GM21390 (cell line): ENCODE data around the gene SNCB.

Source experiments
- ATAC-seq: cut with Tn5 transposase; IDR thresholded peaks from one replicate; pipeline ENCODE4 v1.9.1; 2021; ENCODE audit not compliant: unreplicated experiment

Gene SNCB

DNA sequence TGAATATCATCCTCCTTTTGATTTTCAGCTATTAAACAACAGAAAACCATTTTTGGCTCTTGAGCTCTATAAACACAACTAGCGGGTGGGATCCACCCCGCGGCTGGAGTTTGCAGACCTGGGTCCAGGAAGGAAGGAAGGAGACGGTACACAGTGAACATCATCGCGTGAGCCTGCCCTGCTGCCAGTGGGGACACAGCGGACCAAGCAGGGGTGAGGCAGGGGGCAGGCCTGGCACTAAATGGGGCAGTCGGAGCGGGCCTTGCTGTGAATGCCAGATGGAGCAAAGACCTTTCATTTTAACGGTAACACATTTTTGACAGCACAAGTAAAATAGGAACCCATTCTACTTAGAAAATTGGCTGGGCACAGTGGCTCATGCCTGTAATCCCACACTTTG lies 31.3 kb upstream of the SNCB start:
- no peak for ATAC-seq

DNA sequence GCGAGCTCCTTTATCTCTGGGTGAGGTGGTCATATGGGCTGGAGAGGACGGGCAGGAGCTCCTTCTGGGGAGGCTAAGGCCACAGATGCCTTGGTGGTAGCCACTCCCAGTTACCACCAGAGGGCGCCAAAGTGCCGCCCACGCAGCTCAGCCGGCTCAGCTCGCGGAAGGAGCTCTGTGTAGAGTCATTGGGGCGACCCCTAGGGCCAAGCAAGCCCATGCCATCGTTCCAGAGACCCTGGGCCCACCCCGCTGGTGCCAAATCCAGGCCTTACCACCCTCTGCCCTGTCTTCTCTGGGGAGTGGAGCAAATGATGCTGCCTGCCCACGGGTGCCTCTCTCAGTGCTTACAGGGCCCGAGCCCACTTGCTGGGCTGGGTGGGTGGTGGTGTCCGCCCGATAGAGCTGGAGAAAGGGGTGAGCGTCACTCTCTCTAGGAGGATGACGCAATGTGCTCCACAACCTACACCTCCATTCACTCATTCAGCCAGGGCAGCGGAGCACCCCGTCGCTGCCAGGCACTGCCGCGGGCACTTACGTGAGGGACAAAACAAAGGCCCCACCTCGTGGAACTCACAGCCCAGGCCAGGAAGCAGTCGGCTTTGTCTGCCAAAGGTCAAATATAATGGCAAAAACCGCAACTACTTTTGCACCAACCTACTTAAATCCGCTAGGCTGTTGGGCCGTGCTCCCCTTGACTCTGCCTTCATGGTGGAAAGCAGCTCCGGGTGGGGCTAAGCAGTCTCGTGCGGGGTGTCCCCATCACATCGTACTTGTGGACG lies 30.7 kb upstream of the SNCB start:
- peak; percentile 59 for ATAC-seq

DNA sequence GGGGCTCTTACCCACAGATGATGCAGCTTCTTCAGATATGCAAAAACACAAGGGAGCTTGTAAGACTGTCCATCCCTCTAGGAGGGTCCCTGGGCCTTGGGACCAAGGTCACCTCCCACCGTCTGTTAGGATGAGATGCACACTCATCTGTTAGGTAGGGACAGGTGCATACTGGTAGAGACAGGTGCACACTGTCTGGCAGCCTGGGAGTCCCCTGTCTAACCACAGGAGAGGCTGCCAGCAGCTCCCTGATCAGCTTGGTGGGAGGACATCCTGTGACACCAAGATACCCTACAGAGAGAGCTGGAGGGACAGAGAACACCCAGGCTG lies 30.2 kb upstream of the SNCB start:
- ATAC-seq, result peak; percentile 33

DNA sequence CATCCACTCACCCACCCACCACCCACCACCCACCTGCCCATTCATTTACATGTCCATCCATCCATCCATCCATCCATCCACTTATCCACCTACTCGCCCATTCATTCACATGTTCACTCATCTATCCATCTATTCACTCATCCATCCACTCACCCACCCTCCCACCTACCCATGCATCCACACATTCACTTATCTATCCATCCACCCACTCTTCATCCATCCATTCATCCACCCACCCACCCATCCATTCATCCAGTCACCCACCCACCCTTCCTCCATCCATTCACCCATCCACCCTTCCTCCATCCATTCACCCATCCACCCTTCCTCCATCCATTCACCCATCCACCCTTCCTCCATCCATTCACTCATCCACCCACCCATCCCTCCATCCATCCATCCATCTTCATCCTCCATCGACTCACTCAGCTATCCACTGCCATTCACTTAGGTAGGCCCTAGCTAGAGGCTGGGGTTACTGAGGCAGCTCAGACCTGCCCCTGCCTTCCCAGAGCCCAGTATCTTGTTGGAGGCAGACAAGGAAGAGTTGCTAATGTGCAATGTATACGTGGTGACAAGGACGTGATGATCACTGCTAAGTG lies 29.6 kb upstream of the SNCB start:
- ATAC-seq, result no peak

DNA sequence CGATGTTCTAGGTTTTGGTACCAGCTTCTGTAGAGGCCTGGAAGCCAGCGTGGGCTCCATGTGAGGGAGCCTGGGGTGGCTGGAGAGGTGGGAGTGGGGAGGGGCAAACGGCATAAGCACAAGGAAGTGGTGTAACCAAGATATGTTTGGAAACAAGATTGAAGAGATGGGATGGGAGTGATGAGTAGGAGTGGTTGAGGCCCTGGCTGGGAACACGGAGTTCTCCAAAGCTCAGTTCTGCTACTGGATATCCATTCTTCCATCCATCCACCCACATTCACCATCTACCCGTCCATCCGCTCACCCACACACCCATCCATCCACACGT lies 29.1 kb upstream of the SNCB start:
- no peak for ATAC-seq

DNA sequence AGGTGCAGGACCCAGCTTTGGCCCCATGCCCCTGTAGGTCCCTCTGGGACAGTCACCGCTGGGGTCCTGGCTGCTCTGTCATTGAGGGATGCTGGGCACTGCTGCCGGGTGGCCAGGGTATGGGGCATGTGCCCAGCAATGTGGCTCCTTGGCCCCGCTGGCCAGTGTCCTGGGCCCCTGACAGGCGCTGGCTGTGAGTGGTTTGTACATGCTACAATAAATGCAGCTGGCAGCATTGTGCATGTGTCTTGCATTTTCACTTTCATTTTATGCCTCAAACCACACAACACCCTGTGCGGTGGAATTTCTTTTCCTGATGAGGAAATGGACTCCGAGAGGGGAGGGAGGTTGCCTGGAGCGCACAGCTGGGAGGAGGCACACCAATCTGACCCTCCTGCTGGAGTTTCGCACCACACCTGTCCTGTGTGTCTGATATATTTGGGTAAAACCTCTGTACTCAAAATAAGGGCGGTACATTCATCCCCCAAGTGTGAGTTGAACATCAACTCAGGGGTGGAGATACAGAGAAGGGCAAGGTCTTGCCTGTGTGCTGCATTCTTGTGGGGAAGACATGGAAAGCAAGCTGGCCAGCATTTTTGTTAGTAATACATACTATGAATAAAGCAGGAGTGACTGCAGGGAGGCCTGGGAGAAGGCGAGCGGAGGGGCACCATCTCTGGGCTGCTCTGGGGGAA lies 28.6 kb upstream of the SNCB start:
- ATAC-seq, result peak; percentile 47

DNA sequence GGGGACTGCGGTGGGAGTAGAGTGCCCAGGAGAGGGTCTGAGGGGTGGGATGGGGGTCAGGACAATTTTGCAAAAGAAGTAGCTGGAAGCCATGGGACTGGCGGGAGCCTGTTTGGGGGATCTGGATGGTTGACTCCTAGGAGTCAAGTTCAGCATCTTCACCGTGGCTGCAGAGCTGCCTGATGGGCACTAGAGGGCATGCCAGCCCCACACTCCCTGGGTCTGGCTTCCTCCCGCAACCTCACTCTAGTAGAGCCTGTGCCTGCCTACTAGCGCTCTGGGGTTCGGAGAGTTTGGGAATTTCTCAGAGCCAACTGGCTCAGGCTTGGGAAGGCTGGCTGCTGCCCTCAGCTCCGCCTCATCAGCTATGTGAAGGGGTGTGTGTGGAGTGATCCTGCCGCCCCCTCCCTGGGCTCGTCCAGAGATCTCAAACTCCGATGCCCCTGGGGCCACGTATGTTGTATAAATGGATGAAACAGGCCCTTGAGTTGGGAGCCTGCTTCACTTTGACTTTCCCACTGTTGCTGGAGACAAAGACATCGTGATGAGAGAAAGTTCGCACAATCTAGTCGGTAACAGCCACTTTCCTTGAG lies 27.8 kb upstream of the SNCB start:
- ATAC-seq, result peak; percentile 50

DNA sequence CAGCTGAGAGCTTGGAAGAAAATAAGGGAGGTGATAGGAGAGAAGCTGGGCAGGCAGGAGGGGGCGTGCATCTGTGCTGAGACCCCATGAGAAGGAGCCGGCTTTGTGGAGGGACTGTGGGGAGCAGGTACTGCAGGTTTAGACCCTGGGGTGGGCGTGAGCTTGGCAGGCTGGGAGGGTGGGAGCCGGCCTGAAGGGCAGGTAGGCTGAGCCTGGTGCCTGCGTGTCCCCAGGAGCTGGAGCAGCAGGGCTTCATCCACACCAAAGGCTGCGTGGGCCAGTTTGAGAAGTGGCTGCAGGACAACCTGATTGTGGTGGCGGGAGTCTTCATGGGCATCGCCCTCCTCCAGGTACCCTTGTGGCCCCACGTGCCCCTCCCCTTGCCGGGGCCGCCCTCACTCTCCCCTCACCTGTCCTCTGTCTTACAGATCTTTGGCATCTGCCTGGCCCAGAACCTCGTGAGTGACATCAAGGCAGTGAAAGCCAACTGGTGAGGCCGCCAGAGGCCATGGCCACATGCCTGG lies 26.2 kb upstream of the SNCB start:
- no peak for ATAC-seq

DNA sequence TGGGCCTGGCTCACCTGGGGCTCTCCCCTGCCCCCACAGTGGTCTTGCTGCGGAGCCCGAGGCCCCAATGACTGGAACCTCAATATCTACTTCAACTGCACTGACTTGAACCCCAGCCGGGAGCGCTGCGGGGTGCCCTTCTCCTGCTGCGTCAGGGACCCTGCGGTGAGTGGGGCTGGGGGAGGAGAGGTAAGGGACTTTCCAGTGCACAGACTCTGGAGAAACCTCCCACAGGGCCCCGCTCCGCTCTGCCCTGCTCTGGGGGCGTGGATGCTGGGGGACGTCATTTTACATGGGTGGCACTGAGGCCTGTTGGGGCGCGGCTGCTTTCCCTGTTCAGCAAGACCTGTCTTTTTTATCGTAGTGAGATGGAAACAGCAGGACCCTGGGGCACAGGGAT lies 24.5 kb upstream of the SNCB start:
- no peak for ATAC-seq

DNA sequence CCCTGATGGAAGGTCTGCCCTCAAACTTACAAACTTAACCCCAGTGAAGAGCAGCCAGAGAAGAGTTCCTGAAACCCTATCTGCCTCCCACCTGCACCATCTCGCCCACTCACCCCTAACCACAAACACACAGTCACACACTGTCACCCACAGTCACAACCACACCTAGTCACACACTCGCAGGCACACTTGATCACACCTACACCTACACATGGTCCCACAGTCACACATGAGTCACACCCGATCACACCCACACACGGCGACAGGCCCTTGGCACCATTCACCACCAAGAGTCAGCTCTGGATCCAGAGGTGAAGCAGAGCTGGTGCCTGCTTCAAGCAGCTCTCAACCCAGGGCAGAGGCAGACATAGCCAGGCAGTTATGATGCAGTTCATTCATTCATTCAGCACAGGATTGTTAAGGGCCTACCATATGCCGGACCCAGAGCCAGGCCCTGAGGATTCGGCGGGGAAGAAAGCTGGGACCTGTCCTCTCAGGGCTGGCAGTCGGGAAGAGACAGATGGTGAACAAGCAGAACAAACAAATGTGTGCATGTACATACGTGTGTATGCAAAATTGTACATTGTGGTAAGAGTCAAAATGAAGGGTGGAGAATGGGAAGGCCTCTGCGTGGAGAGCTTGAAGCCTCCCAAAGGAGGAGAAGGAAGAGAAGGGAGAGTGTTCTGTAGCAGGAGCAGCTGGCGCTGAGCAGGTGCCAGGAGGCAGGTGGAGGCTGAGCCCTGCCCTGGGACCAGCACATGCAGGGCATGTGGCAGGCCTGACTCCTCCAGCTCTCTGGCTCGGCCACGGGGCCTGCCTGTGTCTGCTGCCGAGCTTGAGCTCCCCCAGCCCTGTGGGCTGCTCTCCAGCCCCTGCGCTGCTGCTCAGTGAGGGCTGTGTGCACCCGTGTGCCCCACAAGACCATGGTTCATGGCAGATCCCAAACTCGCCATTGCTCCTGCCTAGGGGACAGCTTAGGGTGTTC lies 23.4 kb upstream of the SNCB start:
- no peak for ATAC-seq

DNA sequence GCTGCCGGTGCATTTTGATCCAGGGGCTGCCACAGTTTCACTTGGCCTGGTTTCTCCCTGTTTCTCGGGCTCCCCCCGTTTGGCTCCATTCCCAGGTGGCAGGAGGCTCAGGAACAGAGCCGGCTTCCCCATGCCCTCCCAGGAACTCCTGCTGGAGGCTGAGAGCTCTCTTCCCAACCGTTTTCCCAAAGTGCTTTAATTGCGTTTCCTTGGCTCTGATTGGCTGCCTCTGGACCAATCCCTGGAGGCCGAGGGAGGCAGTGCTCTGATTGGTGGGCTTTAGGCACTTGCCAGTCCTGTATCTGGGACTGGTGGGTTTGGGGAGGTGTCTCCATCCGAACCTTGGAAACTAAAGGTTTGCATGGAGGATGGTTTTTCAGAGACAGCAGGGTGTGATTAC lies 21.8 kb upstream of the SNCB start:
- ATAC-seq, result no peak

DNA sequence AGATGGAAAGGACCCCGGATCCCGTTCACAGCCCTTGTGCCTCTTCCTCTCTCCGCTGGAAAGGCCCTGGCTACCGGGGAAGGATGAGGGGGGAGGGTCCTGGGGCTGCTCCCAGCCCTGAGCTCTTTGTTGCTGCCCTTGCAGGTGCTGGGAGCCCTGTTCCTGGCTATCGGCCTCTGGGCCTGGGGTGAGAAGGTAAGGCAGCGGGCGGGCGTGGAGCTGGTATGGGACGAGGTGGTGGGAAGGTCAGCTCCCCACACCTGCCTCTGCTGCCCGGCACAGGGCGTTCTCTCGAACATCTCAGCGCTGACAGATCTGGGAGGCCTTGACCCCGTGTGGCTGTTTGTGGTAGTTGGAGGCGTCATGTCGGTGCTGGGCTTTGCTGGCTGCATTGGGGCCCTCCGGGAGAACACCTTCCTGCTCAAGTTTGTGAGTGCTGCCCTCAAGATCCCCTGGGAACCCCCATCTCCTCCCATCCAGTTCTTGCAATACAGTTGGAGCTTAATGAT lies 21.2 kb upstream of the SNCB start:
- no peak for ATAC-seq

DNA sequence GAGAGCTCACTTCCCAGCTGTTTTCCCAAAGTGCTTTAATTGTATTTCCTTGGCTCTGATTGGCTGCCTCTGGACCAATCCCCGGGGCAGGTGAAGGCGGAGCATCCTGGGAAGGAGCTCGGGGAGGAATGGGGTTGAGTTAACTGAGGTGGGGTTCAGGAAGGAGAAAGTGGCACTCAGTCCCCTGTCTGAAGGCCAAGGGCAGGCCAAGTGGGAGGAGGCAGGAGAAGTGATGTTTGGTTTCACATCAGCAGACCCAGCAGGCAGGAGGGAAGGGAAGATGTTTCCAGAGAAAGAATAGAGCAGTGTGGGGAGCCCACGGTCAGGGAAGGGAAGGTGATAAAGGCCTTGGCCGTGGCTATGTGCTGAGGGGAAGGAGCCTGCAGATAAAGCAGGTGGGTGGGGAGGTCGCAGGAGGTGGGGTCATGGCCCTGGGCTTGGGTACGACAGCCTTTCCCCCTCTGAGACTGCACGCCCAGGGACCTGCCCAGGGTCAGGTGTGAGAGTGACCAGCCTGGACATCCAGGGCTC lies 20.1 kb upstream of the SNCB start:
- no peak for ATAC-seq

DNA sequence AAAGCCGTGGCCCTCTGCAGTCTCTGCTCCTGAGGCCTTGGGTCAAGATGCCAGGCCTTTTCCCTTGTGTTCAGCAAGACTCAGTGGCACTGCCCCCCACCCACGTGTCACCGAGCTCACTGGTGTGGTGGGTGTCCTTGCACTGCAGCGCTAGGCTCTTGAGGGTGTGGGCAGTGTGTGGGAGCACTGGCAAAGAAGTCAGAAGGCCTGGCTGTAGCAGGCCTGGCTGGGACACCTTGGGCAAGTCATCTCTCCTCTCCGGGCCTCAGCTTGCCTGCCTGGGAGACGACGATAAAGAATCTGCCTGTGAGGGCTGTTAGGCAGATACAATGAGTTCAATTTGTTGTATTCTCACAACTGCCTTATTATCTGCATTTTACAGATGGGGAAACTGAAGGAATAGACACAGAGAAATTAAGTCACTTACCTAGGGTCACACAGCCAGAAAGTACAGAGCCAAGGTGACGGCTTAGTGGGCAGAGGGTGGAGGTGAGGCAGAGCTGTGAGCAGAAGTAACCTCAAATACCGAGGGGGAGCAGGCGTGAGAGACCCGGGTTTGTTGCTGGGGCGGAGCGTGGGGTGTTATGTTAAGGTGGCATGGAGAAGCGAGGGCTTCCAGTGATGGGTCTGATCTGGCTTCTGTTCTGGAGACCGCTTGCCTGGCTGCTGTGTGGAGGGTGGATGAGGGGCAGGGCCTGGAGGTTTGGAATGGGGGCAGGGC lies 18.3 kb upstream of the SNCB start:
- ATAC-seq, result no peak

DNA sequence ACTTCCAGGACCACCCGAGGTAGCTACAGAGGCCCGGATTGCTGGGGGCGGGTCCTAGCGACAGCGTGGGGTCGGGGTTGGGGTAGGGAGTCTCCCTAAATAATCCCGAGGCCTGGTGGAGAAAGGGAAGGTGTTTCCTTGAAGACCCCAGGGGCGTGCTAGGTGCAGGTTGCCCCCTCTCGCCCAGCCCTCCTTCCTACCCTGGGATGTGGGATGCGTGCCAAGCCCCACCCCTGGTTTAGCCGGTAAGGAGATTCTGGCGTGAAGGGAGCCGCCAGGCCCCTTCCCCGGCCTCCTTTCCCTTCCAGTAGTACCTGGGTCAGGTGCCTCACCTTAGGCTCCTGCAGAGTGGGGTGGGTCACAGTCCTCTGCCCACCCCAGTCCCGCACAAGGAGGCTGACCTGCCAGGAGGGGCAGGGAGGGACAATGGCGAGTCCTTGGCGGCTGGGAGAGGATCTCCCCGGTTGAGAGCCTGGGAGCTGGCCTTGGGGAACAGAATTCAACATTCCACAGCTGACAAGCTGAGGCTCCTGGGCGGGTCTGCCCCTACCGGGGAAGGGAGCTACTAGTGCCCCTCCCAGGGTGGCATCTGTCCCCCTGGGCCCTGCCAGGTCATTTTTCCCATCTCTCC lies 17.6 kb upstream of the SNCB start:
- no peak for ATAC-seq

DNA sequence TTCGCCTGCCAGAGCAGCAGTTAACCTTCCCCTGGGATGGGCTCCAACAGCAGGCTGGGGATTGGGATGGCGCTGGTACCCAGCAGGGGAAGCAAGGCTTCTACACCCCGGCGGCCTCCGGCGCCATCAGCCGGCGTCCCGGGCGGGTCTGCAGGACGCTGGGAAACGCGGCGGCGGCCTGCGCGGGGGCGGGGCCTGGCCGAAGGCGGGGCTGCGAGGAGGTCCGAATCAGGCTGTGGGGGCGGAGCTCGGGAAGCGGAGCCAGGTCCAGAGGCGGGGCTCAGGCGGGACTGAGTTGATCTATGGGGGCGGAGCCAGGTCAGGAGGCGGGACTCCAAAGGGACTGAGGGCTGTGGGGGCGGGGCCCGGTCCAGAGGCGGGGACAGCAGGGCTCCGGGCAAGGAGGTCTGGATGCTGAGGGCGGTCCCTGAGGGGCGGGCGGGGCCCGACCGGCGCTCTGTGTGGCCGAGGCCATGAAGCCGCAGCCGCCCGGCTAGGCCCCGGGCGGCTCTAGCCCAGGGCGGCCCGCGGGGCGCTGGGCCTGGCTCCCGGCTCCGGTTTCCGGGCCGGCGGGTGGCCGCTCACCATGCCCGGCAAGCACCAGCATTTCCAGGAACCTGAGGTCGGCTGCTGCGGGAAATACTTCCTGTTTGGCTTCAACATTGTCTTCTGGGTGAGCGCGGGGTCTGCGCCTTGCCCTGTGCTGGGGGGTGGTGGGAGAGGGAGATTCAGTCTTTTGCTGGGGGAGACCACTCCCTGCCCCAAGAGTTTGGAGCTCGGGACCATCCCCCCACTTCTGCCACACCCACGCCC lies 16.9 kb upstream of the SNCB start, which contains the start of gene TSPAN17:
TSS of gene TSPAN17 (plus strand) at position 455 of the 813 bp plus-strand sequence. CDS start at position 587, 132 bp downstream.
- peak; percentile 89 for ATAC-seq

DNA sequence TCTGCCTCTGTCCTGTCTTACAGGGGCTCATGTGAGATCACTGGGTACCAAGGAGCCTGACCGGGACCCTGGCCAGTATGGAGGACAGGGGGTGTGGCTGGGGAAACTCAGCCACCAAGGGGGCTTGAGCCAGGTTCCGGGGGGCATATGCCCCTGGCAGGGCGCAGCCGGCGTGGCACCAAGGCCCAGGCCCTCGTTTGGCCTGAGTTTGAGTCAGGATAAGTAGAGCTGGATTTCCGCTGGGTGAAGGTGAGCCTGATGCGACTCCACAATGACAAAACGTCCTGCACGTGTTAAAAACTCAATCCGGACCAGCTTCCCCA lies 16.3 kb upstream of the SNCB start:
- ATAC-seq, result peak; percentile 5

DNA sequence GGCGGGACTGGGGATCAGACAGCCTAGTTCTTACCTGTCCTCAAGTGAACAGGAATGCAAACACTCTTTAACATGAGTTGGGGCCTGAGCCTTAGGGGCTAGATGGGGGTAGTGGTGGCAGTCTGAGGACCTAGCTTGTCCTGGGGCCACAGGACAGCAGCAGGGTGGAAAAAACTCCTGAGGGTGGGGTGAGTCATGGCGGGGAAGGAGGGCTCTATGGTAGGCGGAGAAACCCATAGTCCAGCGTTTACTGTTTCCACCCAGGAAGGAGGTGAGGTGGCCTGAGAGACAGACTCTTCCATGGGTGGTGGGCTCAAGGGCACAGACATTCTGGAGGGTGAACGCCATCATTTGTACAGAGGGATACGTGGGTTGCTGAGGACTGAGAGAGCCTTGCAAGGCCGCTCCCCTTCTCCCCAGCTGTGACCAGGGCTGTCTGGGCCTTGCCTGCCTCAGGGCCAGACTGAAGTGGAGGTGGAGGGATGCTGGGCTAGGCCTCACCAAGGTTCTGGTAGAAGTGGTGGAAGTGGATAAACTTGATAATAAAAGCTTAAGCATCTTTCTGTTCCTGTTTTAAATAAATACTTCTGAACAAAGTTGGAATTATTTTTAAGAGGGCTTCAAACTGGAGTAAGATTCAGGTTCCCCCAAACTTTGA lies 15.8 kb upstream of the SNCB start:
- ATAC-seq, result no peak
